HuH-7 (cell line): ENCODE results near the gene SMIM23.

Experiments
- DNase-seq: peaks from one replicate; pipeline ENCODE4 v3.0.0; 2011; ENCODE audit warnings: low spot score

The SMIM23 gene

GRCh38 chr5:171820561-171820960 lies 34.9 kb downstream of the SMIM23 start:
- no peak for DNase-seq

- no peak for DNase-seq
Observed at GRCh38 chr5:171821286-171821685, 35.7 kb downstream of the SMIM23 start.

- peak; percentile 35 for DNase-seq
Observed at GRCh38 chr5:171823269-171823668, 37.7 kb downstream of the SMIM23 start.

GRCh38 chr5:171825051-171825450 lies 39.4 kb downstream of the SMIM23 start:
- DNase-seq = no peak

GRCh38 chr5:171826132-171826531 lies 40.5 kb downstream of the SMIM23 start:
- no peak for DNase-seq

- DNase-seq = no peak
Observed at GRCh38 chr5:171827162-171827561, 41.5 kb downstream of the SMIM23 start.

- no peak for DNase-seq
Observed at GRCh38 chr5:171830686-171831085, 45.1 kb downstream of the SMIM23 start.

GRCh38 chr5:171832775-171833174 lies 47.2 kb downstream of the SMIM23 start:
- DNase-seq = no peak

- no peak for DNase-seq
Observed at GRCh38 chr5:171834461-171834860, 48.8 kb downstream of the SMIM23 start.

GRCh38 chr5:171835066-171835465 lies 49.4 kb downstream of the SMIM23 start:
- no peak for DNase-seq

GRCh38 chr5:171837522-171837921 lies 51.9 kb downstream of the SMIM23 start:
- DNase-seq = no peak

- no peak for DNase-seq
Observed at GRCh38 chr5:171838066-171838465, 52.4 kb downstream of the SMIM23 start.

- DNase-seq = no peak
Observed at GRCh38 chr5:171839112-171839511, 53.5 kb downstream of the SMIM23 start.

- DNase-seq = no peak
Observed at GRCh38 chr5:171840066-171840465, 54.4 kb downstream of the SMIM23 start.
